GM19238 (cell line): Measurements from ENCODE around the gene SYNM.
"Not testable (repeated sequence)": the region's sequence is repeated elsewhere in the genome, so short reads cannot be mapped to it uniquely, and the experiment has no call there.

Experiments used
- DNase-seq: peaks from one replicate; pipeline ENCODE4 v3.0.0; 2011; ENCODE audit warnings: low spot score; ENCODE audit not compliant: insufficient read length

SYNM gene

GRCh38 chr15:99104788-99105513 lies at the start of gene SYNM:
Gene SYNM, plus strand, starts transcription at chr15:99105080. Its CDS starts 120 bp downstream, at chr15:99105200.
- peak; percentile 86 for DNase-seq

- no peak for DNase-seq
Measured at GRCh38 chr15:99055555-99056134, 49.2 kb upstream of the SYNM start.

- DNase-seq: no peak
Measured at GRCh38 chr15:99057020-99057419, 47.9 kb upstream of the SYNM start.

GRCh38 chr15:99057697-99058420 lies 47.0 kb upstream of the SYNM start:
- no peak for DNase-seq

GRCh38 chr15:99058421-99058870 lies 46.4 kb upstream of the SYNM start:
- DNase-seq: no peak

GRCh38 chr15:99059010-99059981 lies 45.6 kb upstream of the SYNM start:
- peak; percentile 74 for DNase-seq

GRCh38 chr15:99060186-99060585 lies 44.7 kb upstream of the SYNM start:
- not testable (repeated sequence) for DNase-seq

GRCh38 chr15:99062226-99062625 lies 42.7 kb upstream of the SYNM start:
- DNase-seq: no peak

GRCh38 chr15:99068186-99068585 lies 36.7 kb upstream of the SYNM start:
- no peak for DNase-seq

- no peak for DNase-seq
Measured at GRCh38 chr15:99070208-99070607, 34.7 kb upstream of the SYNM start.

- DNase-seq: no peak
Measured at GRCh38 chr15:99071091-99071680, 33.7 kb upstream of the SYNM start.

- no peak for DNase-seq
Measured at GRCh38 chr15:99073008-99073717, 31.7 kb upstream of the SYNM start.

- DNase-seq: no peak
Measured at GRCh38 chr15:99074446-99074845, 30.4 kb upstream of the SYNM start.

GRCh38 chr15:99075059-99075652 lies 29.7 kb upstream of the SYNM start:
- not testable (repeated sequence) for DNase-seq

- DNase-seq: no peak
Measured at GRCh38 chr15:99076109-99076508, 28.8 kb upstream of the SYNM start.

- no peak for DNase-seq
Measured at GRCh38 chr15:99076555-99077308, 28.1 kb upstream of the SYNM start.

GRCh38 chr15:99082798-99083197 lies 22.1 kb upstream of the SYNM start:
- no peak for DNase-seq

GRCh38 chr15:99084965-99085364 lies 19.9 kb upstream of the SYNM start:
- DNase-seq: no peak
